Panc1 (cell line): Measurements from ENCODE around the gene OGN. TPM values are rescaled to one million over a fixed set of nuclear protein-coding genes. Genes with fewer than 3 reads are reported as not detected.

Experiments used
- ATAC-seq: fragments of 200-7000 bp; cut with Tn5 transposase; 2 replicates; pipeline ENCODE4 v1.9.1; 2020; ENCODE audit warnings: mild to moderate bottlenecking, moderate library complexity
- BruUV-seq: library from RNA; stranded (reverse); fragments of 400-500 nt; replicated peaks from 2 replicates; lab custom pipeline; 2021; lab: Mats Ljungman, UMichigan
- CTCF ChIA-PET: fragments of 300-600 bp; sonication (Branson Sonifier 250); formaldehyde crosslinking; loops from one replicate; lab custom pipeline; 2022; ENCODE audit warnings: antibody characterized with exemption; lab: Charles Lee
- POLR2A ChIA-PET: fragments of 300-600 bp; sonication (Branson Sonifier 250); formaldehyde crosslinking; loops from one replicate; lab custom pipeline; 2022; ENCODE audit warnings: antibody characterized with exemption; lab: Charles Lee
- DNase-seq: peaks from one replicate; pipeline ENCODE4 v3.0.0-alpha.2; 2010; ENCODE audit warnings: low read depth, low spot score
- H3K27ac ChIP-seq: 2 replicates; pipeline ENCODE4 v1.5.1; 2011; ENCODE audit warnings: mild to moderate bottlenecking, low read length, inconsistent platforms
- H3K27me3 ChIP-seq: fragments of 200-500 bp; sonication (Bioruptor generic); 2 replicates; pipeline ENCODE4 v1.6.0; 2014; ENCODE audit warnings: low read length, inconsistent platforms; ENCODE audit not compliant: control insufficient read depth, insufficient read depth
- H3K36me3 ChIP-seq: fragments of 200-500 bp; sonication (Bioruptor generic); 2 replicates; pipeline ENCODE4 v1.5.1; 2014; ENCODE audit warnings: inconsistent platforms, mild to moderate bottlenecking, low read length, moderate library complexity; ENCODE audit not compliant: control insufficient read depth, insufficient read depth
- H3K4me1 ChIP-seq: 2 replicates; pipeline ENCODE4 v1.5.1; 2011; ENCODE audit warnings: inconsistent platforms, mild to moderate bottlenecking, low read length, moderate library complexity; ENCODE audit not compliant: control insufficient read depth, insufficient read depth
- H3K4me3 ChIP-seq, 2 experiments: 2 replicates each; pipeline ENCODE4 v1.5.1; 2011 to 2012; ENCODE audit warnings: low read depth in 2 of 2, low read length in 2 of 2, mild to moderate bottlenecking in 2 of 2, inconsistent platforms in 1 of 2, moderate library complexity in 1 of 2
- H3K9me3 ChIP-seq: fragments of 200-500 bp; sonication (Bioruptor generic); 2 replicates; pipeline ENCODE4 v1.5.1; 2014; ENCODE audit warnings: low read depth, mild to moderate bottlenecking, inconsistent platforms, low read length, moderate library complexity; ENCODE audit not compliant: control insufficient read depth, insufficient read depth
- POLR2AphosphoS5 ChIP-seq: IDR thresholded peaks from 2 replicates; pipeline ENCODE4 v1.6.1; 2012; ENCODE audit warnings: mild to moderate bottlenecking, low read depth, low read length, moderate library complexity
- REST ChIP-seq, 2 experiments: IDR thresholded peaks; 2 replicates each; pipeline ENCODE4 v1.6.1; 2011 to 2012; ENCODE audit warnings: low read depth in 2 of 2, control low read depth in 1 of 2, low read length in 1 of 2, mild to moderate bottlenecking in 1 of 2, moderate library complexity in 1 of 2; ENCODE audit not compliant: insufficient read depth in 1 of 2
- SIN3A ChIP-seq: IDR thresholded peaks from 2 replicates; pipeline ENCODE4 v1.6.1; 2012; ENCODE audit warnings: low read depth, mild to moderate bottlenecking, low read length, moderate library complexity, borderline replicate concordance; ENCODE audit not compliant: insufficient read depth
- TCF7L2 ChIP-seq: IDR thresholded peaks from 2 replicates; pipeline ENCODE4 v1.6.1; 2011; ENCODE audit warnings: mild to moderate bottlenecking, low read depth, low read length, inconsistent platforms
- in situ Hi-C: cut with HindIII; loops from 2 replicates; pipeline ENCODE4 v1.10.0; 2016; ENCODE audit warnings: low sequenced_read_pairs, low pct_unique_long_range_greater_than_20kb
- intact Hi-C: fragments of 100-400 bp; cut with micrococcal nuclease; formaldehyde crosslinking; loops from one replicate; pipeline ENCODE4 v1.10.0; 2022; ENCODE audit not compliant: unreplicated experiment
- total RNA-seq: library from RNA; stranded (reverse); gene quantifications from one replicate; pipeline ENCODE4 v1.2.1, GENCODE V29; 2021; ENCODE audit not compliant: unreplicated experiment
- TF ChIP-seq, protein P1 (sequence below): fragments of 450-650 bp; IDR thresholded peaks from 2 replicates; pipeline ENCODE4 v1.5.1; 2017; ENCODE audit warnings: mild to moderate bottlenecking

The OGN gene
- total RNA-seq, 1 experiment from 2014 or later, result 0.08 TPM

- ATAC-seq (no peak), DNase-seq (no peak)
- TF ChIP-seq TCF7L2 (no peak), SIN3A (no peak), POLR2AphosphoS5 (no peak), REST (IDR thresholded peaks at IDR 0.05; ENCODE audit: insufficient read depth in 1 of 2, low read depth in 2 of 2, low read length in 1 of 2) (no peak)
- TF ChIP-seq, protein P1, sequence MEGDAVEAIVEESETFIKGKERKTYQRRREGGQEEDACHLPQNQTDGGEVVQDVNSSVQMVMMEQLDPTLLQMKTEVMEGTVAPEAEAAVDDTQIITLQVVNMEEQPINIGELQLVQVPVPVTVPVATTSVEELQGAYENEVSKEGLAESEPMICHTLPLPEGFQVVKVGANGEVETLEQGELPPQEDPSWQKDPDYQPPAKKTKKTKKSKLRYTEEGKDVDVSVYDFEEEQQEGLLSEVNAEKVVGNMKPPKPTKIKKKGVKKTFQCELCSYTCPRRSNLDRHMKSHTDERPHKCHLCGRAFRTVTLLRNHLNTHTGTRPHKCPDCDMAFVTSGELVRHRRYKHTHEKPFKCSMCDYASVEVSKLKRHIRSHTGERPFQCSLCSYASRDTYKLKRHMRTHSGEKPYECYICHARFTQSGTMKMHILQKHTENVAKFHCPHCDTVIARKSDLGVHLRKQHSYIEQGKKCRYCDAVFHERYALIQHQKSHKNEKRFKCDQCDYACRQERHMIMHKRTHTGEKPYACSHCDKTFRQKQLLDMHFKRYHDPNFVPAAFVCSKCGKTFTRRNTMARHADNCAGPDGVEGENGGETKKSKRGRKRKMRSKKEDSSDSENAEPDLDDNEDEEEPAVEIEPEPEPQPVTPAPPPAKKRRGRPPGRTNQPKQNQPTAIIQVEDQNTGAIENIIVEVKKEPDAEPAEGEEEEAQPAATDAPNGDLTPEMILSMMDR, result no peak
- Histone ChIP-seq H3K36me3 (no peaks in the 10 kb centered on the region), H3K9me3 (no peaks in the 10 kb centered on the region), H3K4me1 (no peaks in the 10 kb centered on the region), H3K4me3 (no peak overlapping the region), H3K27ac (no peak overlapping the region), H3K27me3 (no peaks in the 10 kb centered on the region)
- CTCF ChIA-PET, result no interaction called here
- no TSS peak for BruUV-seq
- in situ Hi-C loops (no loop called here), intact Hi-C loops (no loop called here)
- POLR2A ChIA-PET, result no interaction called here
Observed at GRCh38 chr9:92360083-92360482, 44.3 kb downstream of the OGN start.

GRCh38 chr9:92359394-92359995 is 44.9 kb downstream of the OGN start:
- TF ChIP-seq, protein P1, result no peak
- TF ChIP-seq REST (IDR thresholded peaks at IDR 0.05; ENCODE audit: insufficient read depth in 1 of 2, low read depth in 2 of 2, low read length in 1 of 2), result no peak
- no peak for TF ChIP-seq SIN3A
- TF ChIP-seq TCF7L2, result no peak
- no peak for TF ChIP-seq POLR2AphosphoS5
- Histone ChIP-seq H3K4me1 (no peaks in the 10 kb centered on the region), H3K27me3 (no peaks in the 10 kb centered on the region), H3K27ac (no peak overlapping the region), H3K9me3 (no peaks in the 10 kb centered on the region), H3K4me3 (no peak overlapping the region), H3K36me3 (no peaks in the 10 kb centered on the region)
- CTCF ChIA-PET, result no interaction called here
- DNase-seq (no peak), ATAC-seq (no peak)
- in situ Hi-C loops (no loop called here), intact Hi-C loops (no loop called here)
- no TSS peak for BruUV-seq
- POLR2A ChIA-PET, result no interaction called here
